Measurements from ENCODE around the gene TTLL11.

GRCh38 chr9:121876658-121877271, 216.3 kb downstream of the TTLL11 start:
- TF ChIP-seq CTCF (IDR thresholded peaks at IDR 0.05) (no peak), POLR2A (IDR thresholded peaks at IDR 0.05) (no peak)
